Muscle layer of colon (tissue), 2 donors: ENCODE data around the gene TMEM134.

Experiments
- H3K27ac ChIP-seq: one replicate; pipeline ENCODE4 v1.7.0; 2013; ENCODE audit warnings: low read depth, mild to moderate bottlenecking, low read length, moderate library complexity
- H3K27me3 ChIP-seq, 2 donors: one replicate each; pipeline ENCODE4 v1.7.0; 2013; ENCODE audit warnings: low read length in 2 of 2, mild to moderate bottlenecking in 2 of 2; ENCODE audit not compliant: insufficient read depth in 2 of 2, control insufficient read depth in 1 of 2
- H3K36me3 ChIP-seq: one replicate; pipeline ENCODE4 v1.7.0; 2013; ENCODE audit warnings: mild to moderate bottlenecking, low read length; ENCODE audit not compliant: insufficient read depth
- H3K4me1 ChIP-seq: one replicate; pipeline ENCODE4 v1.7.0; 2013; ENCODE audit warnings: mild to moderate bottlenecking, low read length; ENCODE audit not compliant: insufficient read depth
- H3K4me3 ChIP-seq, 2 donors: one replicate each; pipeline ENCODE4 v1.7.0; 2013; ENCODE audit warnings: low read length in 2 of 2, low read depth in 1 of 2, mild to moderate bottlenecking in 1 of 2, moderate library complexity in 1 of 2
- H3K9ac ChIP-seq: one replicate; pipeline ENCODE4 v1.7.0; 2013; ENCODE audit warnings: low read length
- H3K9me3 ChIP-seq: one replicate; pipeline ENCODE4 v1.7.0; 2013; ENCODE audit warnings: mild to moderate bottlenecking, low read length
- donor health status: abdominal sarcoma.
- donor health status: Adenocarcinoma of cecum.

TMEM134 gene

GRCh38 chr11:67438158-67438902 lies 30.7 kb downstream of the TMEM134 start:
- Histone ChIP-seq H3K36me3 (peaks cover 24% of the 10 kb centered on the region), H3K4me3 (no peak overlapping the region), H3K27me3 (no peaks in the 10 kb centered on the region), H3K9ac (no peak overlapping the region), H3K27ac (no peak overlapping the region), H3K4me1 (peaks cover 15% of the 10 kb centered on the region), H3K9me3 (no peaks in the 10 kb centered on the region)

DNA sequence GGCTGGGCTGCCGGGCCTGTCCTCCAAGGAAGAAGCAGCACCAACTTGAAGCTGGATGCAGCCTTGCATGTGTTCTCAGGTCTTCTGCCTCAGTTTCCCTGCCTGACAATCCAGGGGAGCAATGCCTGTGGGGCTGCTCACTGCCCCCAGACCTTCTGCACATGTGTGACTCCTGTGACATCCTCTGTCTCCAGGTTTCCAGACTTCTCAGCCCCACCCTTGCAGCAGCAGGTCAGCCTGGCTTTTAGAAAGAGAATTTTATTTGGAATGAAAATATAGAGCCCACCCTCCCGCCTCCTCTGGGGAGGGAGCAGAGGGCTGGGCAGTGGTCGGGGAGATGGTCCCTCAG lies 31.3 kb downstream of the TMEM134 start:
- H3K9me3 ChIP-seq, result no peaks in the 10 kb centered on the region
- no peak overlapping the region for H3K4me3 ChIP-seq
- H3K4me1 ChIP-seq, result peaks cover 13% of the 10 kb centered on the region
- H3K36me3 ChIP-seq, result peaks cover 29% of the 10 kb centered on the region
- no peak overlapping the region for H3K9ac ChIP-seq
- no peak overlapping the region for H3K27ac ChIP-seq
- no peaks in the 10 kb centered on the region for H3K27me3 ChIP-seq

GRCh38 chr11:67437082-67437808 lies 31.8 kb downstream of the TMEM134 start, which contains the start of gene PTPRCAP:
TSS of gene PTPRCAP (minus strand) at chr11:67437682. CDS start at chr11:67437619, 63 bp downstream.
- peaks cover 8% of the 10 kb centered on the region for H3K4me1 ChIP-seq
- no peaks in the 10 kb centered on the region for H3K9me3 ChIP-seq
- H3K27me3 ChIP-seq, result no peaks in the 10 kb centered on the region
- H3K36me3 ChIP-seq, result peaks cover 35% of the 10 kb centered on the region
- no peak within 1 kb of the TSS for H3K9ac ChIP-seq
- no peak within 1 kb of the TSS for H3K4me3 ChIP-seq
- H3K27ac ChIP-seq, result no peak within 1 kb of the TSS

- no peaks in the 10 kb centered on the region for H3K27me3 ChIP-seq
- H3K36me3 ChIP-seq, result peaks cover 41% of the 10 kb centered on the region
- H3K4me3 ChIP-seq, result no peak overlapping the region
- H3K27ac ChIP-seq, result no peak overlapping the region
- no peak overlapping the region for H3K9ac ChIP-seq
- no peaks in the 10 kb centered on the region for H3K9me3 ChIP-seq
- H3K4me1 ChIP-seq, result peaks cover 5% of the 10 kb centered on the region
Observed at GRCh38 chr11:67436459-67437081, 32.5 kb downstream of the TMEM134 start.

GRCh38 chr11:67435727-67436458 lies 33.2 kb downstream of the TMEM134 start:
- Histone ChIP-seq H3K36me3 (peaks cover 41% of the 10 kb centered on the region), H3K9ac (no peak overlapping the region), H3K4me1 (peaks cover 5% of the 10 kb centered on the region), H3K27me3 (no peaks in the 10 kb centered on the region), H3K9me3 (no peaks in the 10 kb centered on the region), H3K27ac (no peak overlapping the region), H3K4me3 (no peak overlapping the region)

DNA sequence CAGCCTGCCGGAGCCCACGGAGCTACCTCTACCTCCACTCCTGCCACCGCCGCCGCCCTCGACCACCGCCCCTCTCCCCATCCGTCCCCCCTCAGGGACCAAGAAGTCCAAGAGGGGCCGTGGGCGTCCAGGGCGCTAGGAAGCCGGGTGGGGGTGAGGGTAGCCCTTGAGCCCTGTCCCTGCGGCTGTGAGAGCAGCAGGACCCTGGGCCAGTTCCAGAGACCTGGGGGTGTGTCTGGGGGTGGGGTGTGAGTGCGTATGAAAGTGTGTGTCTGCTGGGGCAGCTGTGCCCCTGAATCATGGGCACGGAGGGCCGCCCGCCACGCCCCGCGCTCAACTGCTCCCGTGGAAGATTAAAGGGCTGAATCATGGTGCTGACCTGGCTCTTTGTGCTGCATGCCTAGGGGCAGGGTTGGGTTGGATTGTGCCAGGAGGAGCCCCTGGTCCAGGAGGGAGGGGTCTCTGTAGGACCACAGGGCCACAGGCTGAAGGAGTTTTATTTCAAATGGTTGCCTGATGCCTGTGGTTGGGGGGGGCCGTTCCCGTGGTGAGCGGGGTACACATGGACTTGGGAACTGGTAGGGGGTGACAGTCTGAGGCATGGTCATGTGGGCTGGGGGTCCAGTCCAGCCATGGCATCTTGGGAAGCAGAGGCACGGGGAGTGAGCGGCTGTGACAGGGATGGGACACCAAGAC lies 33.9 kb downstream of the TMEM134 start:
- Histone ChIP-seq H3K4me3 (no peak overlapping the region), H3K9me3 (no peaks in the 10 kb centered on the region), H3K36me3 (peaks cover 41% of the 10 kb centered on the region), H3K27me3 (no peaks in the 10 kb centered on the region), H3K9ac (no peak overlapping the region), H3K27ac (no peak overlapping the region), H3K4me1 (peaks cover 5% of the 10 kb centered on the region)

DNA sequence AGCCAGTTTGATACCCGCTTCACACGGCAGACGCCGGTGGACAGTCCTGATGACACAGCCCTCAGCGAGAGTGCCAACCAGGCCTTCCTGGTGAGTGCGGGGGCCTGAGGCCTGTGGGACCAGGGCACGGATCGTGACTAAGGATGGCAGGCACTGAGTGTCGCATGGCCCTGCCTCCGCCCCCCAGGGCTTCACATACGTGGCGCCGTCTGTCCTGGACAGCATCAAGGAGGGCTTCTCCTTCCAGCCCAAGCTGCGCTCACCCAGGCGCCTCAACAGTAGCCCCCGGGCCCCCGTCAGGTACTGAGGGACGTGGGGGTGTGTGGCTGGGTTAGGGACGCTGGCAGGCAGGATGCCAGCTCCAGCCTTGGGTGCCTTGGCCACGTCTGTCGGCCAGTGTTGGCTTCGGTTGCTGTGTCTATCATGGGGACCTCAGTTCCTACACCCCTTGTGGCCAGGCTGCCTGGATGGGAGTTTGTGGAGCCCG lies 34.6 kb downstream of the TMEM134 start:
- H3K9me3 ChIP-seq, result no peaks in the 10 kb centered on the region
- no peak overlapping the region for H3K27ac ChIP-seq
- no peak overlapping the region for H3K9ac ChIP-seq
- H3K4me1 ChIP-seq, result peaks cover 4% of the 10 kb centered on the region
- no peaks in the 10 kb centered on the region for H3K27me3 ChIP-seq
- peaks cover 43% of the 10 kb centered on the region for H3K36me3 ChIP-seq
- H3K4me3 ChIP-seq, result no peak overlapping the region

- H3K4me3 ChIP-seq, result no peak overlapping the region
- H3K4me1 ChIP-seq, result peaks cover 9% of the 10 kb centered on the region
- H3K36me3 ChIP-seq, result peaks cover 45% of the 10 kb centered on the region
- H3K27me3 ChIP-seq, result no peaks in the 10 kb centered on the region
- H3K9me3 ChIP-seq, result no peaks in the 10 kb centered on the region
- H3K9ac ChIP-seq, result no peak overlapping the region
- H3K27ac ChIP-seq, result no peak overlapping the region
Observed at GRCh38 chr11:67433536-67434394, 35.3 kb downstream of the TMEM134 start.

DNA sequence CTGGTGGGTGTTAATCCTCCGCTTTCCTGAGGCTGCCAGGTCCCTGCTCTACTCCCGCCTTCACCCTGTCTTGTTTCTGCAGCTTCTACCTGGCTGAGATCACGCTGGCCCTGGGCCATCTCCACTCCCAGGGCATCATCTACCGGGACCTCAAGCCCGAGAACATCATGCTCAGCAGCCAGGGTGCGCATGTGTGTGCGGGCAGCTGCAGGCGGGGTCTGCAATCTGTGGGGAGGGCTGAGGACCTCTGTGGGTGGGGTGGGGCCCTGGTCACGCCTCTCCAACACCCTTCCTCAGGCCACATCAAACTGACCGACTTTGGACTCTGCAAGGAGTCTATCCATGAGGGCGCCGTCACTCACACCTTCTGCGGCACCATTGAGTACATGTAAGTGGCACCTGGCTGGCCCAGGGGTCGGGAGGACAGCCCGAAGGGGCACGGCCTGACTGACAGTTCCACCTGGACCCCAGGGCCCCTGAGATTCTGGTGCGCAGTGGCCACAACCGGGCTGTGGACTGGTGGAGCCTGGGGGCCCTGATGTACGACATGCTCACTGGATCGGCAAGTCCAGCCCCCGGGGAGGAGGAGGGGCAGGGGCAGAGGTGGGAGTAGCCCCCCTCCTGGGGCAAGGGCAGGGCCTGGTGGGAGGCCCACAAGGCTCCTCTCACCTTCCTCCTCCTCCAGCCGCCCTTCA lies 36.2 kb downstream of the TMEM134 start:
- Histone ChIP-seq H3K9me3 (no peaks in the 10 kb centered on the region), H3K27me3 (no peaks in the 10 kb centered on the region), H3K4me3 (no peak overlapping the region), H3K36me3 (peaks cover 45% of the 10 kb centered on the region), H3K27ac (no peak overlapping the region), H3K9ac (no peak overlapping the region), H3K4me1 (peaks cover 11% of the 10 kb centered on the region)
